HL-60 (cell line): ENCODE data around the gene MBTPS2.

Experiments used
- DNase-seq, 2 experiments: peaks; one replicate each; pipeline ENCODE4 v3.0.0-alpha.2; 2010 to 2020; ENCODE audit warnings: low read depth in 1 of 2, low spot score in 1 of 2
- H3K27ac ChIP-seq: fragments of 250-450 bp; sonication (Bioruptor Pico); replicated peaks from 2 replicates; pipeline ENCODE4 v1.5.1; 2020; ENCODE audit warnings: mild to moderate bottlenecking, moderate library complexity
- H3K27me3 ChIP-seq: fragments of 250-450 bp; sonication (Bioruptor Pico); 2 replicates; pipeline ENCODE4 v1.5.1; 2021; ENCODE audit warnings: mild to moderate bottlenecking, moderate library complexity; ENCODE audit not compliant: insufficient read depth, poor library complexity, severe bottlenecking
- H3K4me3 ChIP-seq: replicated peaks from 2 replicates; pipeline ENCODE4 v1.5.1; 2011; ENCODE audit warnings: mild to moderate bottlenecking, control low read depth, low read length; ENCODE audit not compliant: insufficient read depth
- CTCF ChIP-seq: IDR thresholded peaks from one replicate; pipeline ENCODE4 v1.5.1; 2011; ENCODE audit warnings: low read length, control low read depth, inconsistent platforms; ENCODE audit not compliant: insufficient read depth
- GABPA ChIP-seq: IDR thresholded peaks from 2 replicates; pipeline ENCODE4 v1.6.1; 2012; ENCODE audit warnings: low read depth
- POLR2AphosphoS5 ChIP-seq: IDR thresholded peaks from 2 replicates; pipeline ENCODE4 v1.6.1; 2012; ENCODE audit warnings: low read depth
- REST ChIP-seq: IDR thresholded peaks from 2 replicates; pipeline ENCODE4 v1.6.1; 2012; ENCODE audit warnings: low read depth; ENCODE audit not compliant: insufficient replicate concordance
- SPI1 ChIP-seq: IDR thresholded peaks from 2 replicates; pipeline ENCODE4 v1.6.1; 2012; ENCODE audit warnings: low read depth, mild to moderate bottlenecking, borderline replicate concordance

MBTPS2 gene

GRCh38 chrX:21926116-21926515 is 86.7 kb downstream of the MBTPS2 start:
- no peaks in the 10 kb centered on the region for H3K27me3 ChIP-seq
- no peak for TF ChIP-seq POLR2AphosphoS5
- TF ChIP-seq REST: no peak
- TF ChIP-seq GABPA: no peak
- no peak for TF ChIP-seq CTCF
- no peak for TF ChIP-seq SPI1
- peak overlapping the region; percentile 45 for H3K27ac ChIP-seq
- peak overlapping the region; percentile 8; the same call in 1 of the 2 replicates for H3K4me3 ChIP-seq
- peak in 1 of 2 experiments; percentile 56 for DNase-seq

- TF ChIP-seq REST: no peak
- no peak for TF ChIP-seq POLR2AphosphoS5
- no peak for TF ChIP-seq CTCF
- TF ChIP-seq SPI1: no peak
- TF ChIP-seq GABPA: no peak
- Histone ChIP-seq H3K4me3 (peak overlapping the region; percentile 8; the same call in 1 of the 2 replicates), H3K27me3 (no peaks in the 10 kb centered on the region), H3K27ac (peak overlapping the region; percentile 45)
- DNase-seq: no peak
Measured at GRCh38 chrX:21926527-21927278, 87.3 kb downstream of the MBTPS2 start.

GRCh38 chrX:21929209-21929608 is 89.8 kb downstream of the MBTPS2 start:
- Histone ChIP-seq H3K27ac (no peak overlapping the region), H3K4me3 (no peak overlapping the region), H3K27me3 (no peaks in the 10 kb centered on the region)
- peak in 1 of 2 experiments; percentile 28 for DNase-seq
- no peak for TF ChIP-seq SPI1
- TF ChIP-seq CTCF: no peak
- no peak for TF ChIP-seq POLR2AphosphoS5
- no peak for TF ChIP-seq REST
- no peak for TF ChIP-seq GABPA
